HG02852 (cell line): ENCODE measurements around the gene LRP2.

Experiments used
- ATAC-seq: cut with Tn5 transposase; IDR thresholded peaks from one replicate; pipeline ENCODE4 v1.9.1; 2021; ENCODE audit warnings: mild to moderate bottlenecking, moderate library complexity; ENCODE audit not compliant: unreplicated experiment

The LRP2 gene

GRCh38 chr2:169131587-169132512 lies 230.5 kb downstream of the LRP2 start:
- ATAC-seq: no peak

DNA sequence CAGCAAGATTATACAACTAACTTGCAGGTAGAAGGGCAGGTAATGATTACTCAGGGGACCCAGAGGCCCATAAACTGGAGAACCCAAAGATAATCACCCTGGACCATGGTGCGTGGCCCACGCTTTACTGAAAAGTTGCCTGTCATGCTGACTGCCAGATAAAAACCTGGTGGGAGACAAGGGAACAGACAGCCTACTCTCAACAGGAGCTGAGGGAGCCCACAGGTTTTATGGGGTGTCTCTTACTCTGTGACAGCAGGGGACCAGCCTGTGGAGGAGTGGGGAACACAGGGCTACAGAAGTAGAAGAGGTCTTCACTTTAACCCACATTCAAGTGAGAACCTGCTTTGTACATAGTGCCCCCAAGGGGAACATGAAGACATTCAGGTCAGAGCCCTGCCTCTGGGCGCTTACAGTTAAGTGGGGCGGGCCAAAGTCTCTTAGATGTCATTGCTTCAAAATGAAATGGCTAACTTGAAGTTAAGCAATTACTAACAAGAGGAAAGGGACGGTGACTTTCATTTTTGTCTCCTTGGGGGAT lies 232.6 kb downstream of the LRP2 start:
- ATAC-seq: no peak

- ATAC-seq: no peak
Observed at GRCh38 chr2:169119851-169120250, 242.5 kb downstream of the LRP2 start.

- no peak for ATAC-seq
Observed at GRCh38 chr2:169119123-169119760, 243.1 kb downstream of the LRP2 start.

DNA sequence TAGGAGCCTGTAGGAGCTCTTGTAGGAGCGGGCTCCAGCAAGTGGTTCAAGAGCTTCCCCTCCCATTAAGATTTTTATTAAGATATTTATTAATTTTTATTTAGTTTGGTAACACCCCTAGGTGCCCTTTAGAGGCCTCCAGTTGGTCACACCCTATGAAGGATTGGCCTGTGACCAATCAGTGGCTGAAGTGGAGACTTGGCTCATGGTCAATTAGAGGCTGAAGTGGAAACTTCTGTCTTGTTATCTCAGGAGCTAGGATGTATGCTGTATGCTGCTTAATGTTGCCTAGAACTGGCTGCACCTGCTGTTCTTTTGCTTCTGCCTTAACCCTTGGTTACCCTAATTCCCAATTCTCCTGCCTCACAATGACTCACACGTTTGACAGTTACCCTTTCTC lies 244.3 kb downstream of the LRP2 start:
- no peak for ATAC-seq

DNA sequence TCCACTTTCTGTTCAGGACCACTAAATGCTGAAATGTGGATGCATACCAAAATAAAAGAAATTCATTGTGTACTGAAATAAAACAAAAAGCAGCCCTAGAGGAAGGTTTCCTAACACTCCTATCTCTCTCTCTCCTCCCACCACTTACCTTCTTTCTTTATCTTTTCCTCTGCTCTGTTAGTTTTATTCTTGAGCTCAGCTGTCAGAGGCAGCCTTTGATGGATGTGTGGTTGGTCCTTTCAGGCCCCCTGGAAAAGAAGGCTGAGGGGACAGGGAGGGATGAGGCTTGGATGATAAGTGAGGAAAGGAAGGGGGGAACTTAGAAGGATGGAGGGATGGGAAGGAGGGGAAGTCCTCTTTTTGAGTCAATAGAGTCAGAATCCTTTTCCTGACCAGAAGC lies 245.3 kb downstream of the LRP2 start:
- ATAC-seq: no peak

- no peak for ATAC-seq
Observed at GRCh38 chr2:169116327-169116726, 246.0 kb downstream of the LRP2 start.

GRCh38 chr2:169114056-169114455 lies 248.3 kb downstream of the LRP2 start:
- no peak for ATAC-seq

DNA sequence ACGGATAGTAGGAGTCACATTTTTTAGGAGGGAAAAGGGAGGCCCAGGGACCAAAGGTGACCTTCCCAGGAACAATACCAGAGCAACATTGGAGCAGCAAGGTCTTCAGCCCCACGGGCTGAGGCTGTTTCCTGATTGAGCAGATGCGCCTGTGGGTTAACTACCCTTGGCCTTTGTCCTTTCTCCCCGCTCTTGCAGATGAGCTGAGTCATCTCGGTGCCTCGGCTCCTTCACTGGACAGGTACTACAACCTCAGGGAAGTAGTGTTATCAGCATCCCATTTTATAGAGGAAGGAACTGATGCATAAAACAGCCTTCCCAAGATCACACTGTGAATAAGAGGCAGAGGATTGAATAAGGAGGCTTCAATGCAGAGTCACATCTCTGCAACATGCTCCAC lies 249.5 kb downstream of the LRP2 start:
- ATAC-seq: no peak

DNA sequence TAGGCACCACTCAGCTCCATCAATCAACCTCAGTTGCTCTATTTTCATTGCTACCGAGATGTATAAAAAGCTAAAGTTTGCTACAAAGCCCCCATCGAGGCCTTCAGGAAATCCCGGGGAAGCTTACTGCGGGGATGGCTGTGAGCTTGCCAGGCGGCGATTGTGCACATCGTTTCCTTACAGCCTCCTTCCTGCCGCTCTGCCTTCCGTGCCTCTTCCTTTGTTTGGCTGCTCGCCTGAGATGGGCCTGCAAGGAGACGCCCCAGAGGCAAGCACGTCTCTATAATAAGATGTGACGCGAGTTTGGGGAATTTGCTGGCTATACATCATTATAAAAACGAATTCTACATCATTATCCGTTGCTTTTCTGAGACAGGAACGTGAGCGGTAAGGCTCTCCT lies 251.4 kb downstream of the LRP2 start:
- no peak for ATAC-seq

DNA sequence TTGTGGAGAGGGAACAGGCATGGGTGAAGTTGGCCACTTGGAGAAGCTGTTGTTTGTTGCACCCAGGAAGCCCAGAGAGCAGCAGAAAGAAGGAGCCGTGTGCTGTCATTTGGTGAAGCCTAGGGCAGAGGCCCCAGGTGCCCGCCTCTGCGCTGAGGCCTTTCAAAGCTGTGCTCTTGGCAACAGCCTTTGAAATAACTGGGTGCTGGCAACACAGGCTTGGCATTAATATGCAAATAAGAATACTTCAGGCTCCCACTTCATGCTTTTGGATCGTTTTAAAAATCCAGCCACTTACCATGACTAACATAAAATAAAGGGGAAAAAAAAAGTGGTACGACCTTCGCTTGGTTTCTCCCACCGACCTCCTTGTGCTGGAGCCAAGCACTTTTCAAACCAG lies 251.9 kb downstream of the LRP2 start:
- no peak for ATAC-seq

- peak; percentile 52 for ATAC-seq
Observed at GRCh38 chr2:169109502-169110409, 252.6 kb downstream of the LRP2 start.

GRCh38 chr2:169108099-169108884 lies 254.0 kb downstream of the LRP2 start:
- ATAC-seq: peak; percentile 42

DNA sequence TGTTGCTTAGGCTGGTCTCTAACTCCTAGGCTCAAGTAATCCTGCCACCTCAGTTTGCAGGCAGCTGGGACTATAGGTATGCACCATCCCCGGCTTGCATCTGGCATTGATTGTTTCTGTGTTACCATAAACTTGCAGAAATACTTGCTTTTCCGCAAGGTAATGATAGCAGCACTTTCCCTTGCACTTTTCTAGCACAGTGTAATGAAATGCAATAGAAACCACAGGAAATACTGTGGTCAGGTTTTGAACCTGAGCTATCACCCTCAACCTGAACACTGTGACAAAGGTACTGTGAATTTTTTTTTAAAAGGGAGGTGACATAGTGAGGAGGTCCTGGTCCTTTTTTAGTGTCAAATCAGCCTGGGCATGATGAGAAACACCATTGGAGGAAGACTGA lies 254.7 kb downstream of the LRP2 start:
- peak; percentile 79 for ATAC-seq

- no peak for ATAC-seq
Observed at GRCh38 chr2:169106563-169107545, 255.5 kb downstream of the LRP2 start.

- ATAC-seq: no peak
Observed at GRCh38 chr2:169106134-169106533, 256.2 kb downstream of the LRP2 start.

GRCh38 chr2:169105476-169105875 lies 256.9 kb downstream of the LRP2 start:
- ATAC-seq: no peak

GRCh38 chr2:169104848-169105247 lies 257.5 kb downstream of the LRP2 start:
- no peak for ATAC-seq

- no peak for ATAC-seq
Observed at GRCh38 chr2:169095621-169096105, 266.7 kb downstream of the LRP2 start.
